Body of pancreas (tissue), 4 donors: ENCODE results near the gene AGAP3.

ENCODE experiments used
- POLR2A ChIP-seq, 3 donors: fragments of 450-650 bp; IDR thresholded peaks; one replicate each; pipeline ENCODE4 v1.6.1; 2016; ENCODE audit warnings: antibody characterized with exemption in 3 of 3, mild to moderate bottlenecking in 2 of 3
- TF ChIP-seq, protein P1 (sequence below), 7 experiments: fragments of 450-650 bp in 4 of 7; fragments of 200-600 bp in 3 of 7; sonication (generic) in 3 of 7; IDR thresholded peaks; one replicate each; pipeline ENCODE4 v1.5.1; 2016 to 2019; ENCODE audit warnings: antibody characterized with exemption in 7 of 7

DNA sequence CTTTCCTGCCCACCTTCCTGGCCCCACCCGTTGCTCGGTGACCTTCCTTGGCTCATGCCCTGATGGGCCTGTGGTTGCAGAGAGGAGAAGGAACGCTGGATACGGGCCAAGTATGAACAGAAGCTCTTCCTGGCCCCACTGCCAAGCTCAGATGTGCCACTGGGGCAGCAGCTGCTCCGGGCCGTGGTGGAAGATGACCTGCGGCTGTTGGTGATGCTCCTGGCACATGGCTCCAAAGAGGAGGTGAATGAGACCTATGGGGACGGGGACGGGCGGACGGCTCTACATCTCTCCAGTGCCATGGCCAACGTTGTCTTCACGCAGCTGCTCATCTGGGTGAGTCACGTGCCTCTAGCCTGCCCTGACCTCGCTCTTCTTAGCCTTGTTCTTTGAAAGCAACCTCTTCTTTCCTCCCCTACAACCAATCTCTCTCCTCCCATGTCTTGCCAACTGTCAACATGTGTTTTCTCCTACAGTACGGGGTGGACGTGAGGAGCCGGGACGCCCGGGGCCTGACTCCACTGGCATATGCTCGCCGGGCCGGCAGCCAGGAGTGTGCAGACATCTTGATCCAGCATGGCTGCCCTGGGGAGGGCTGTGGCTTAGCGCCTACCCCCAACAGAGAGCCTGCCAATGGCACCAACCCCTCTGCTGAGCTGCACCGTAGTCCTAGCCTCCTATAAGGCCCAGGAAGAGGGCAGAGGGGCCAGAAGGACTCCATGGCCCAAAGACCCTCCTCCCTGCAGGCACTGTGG is 57.2 kb downstream of the AGAP3 start:
- TF ChIP-seq, protein P1, sequence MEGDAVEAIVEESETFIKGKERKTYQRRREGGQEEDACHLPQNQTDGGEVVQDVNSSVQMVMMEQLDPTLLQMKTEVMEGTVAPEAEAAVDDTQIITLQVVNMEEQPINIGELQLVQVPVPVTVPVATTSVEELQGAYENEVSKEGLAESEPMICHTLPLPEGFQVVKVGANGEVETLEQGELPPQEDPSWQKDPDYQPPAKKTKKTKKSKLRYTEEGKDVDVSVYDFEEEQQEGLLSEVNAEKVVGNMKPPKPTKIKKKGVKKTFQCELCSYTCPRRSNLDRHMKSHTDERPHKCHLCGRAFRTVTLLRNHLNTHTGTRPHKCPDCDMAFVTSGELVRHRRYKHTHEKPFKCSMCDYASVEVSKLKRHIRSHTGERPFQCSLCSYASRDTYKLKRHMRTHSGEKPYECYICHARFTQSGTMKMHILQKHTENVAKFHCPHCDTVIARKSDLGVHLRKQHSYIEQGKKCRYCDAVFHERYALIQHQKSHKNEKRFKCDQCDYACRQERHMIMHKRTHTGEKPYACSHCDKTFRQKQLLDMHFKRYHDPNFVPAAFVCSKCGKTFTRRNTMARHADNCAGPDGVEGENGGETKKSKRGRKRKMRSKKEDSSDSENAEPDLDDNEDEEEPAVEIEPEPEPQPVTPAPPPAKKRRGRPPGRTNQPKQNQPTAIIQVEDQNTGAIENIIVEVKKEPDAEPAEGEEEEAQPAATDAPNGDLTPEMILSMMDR (IDR thresholded peaks at IDR 0.05), result no peak
- no peak for TF ChIP-seq POLR2A (IDR thresholded peaks at IDR 0.05)
